Gastroesophageal sphincter (tissue), 4 donors: ENCODE data around the gene GALNT7. TPM values are rescaled to one million over a fixed set of nuclear protein-coding genes. Genes with fewer than 3 reads are reported as not detected.

Source experiments
- ATAC-seq: fragments of 150-250 bp; one replicate; pipeline ENCODE4 v1.9.1; 2016; ENCODE audit warnings: mild to moderate bottlenecking, moderate library complexity
- H3K27ac ChIP-seq, 4 donors: fragments of 200-600 bp; sonication (generic) in 3 of 4; 1 replicate in 3 of 4; 2 replicates in 1 of 4; pipeline ENCODE4 v1.5.1; 2016 to 2019
- H3K27me3 ChIP-seq: fragments of 200-600 bp; sonication (generic); one replicate; pipeline ENCODE4 v1.5.1; 2019
- H3K36me3 ChIP-seq, 2 donors: fragments of 200-600 bp; sonication (generic); one replicate each; pipeline ENCODE4 v1.5.1; 2019; ENCODE audit warnings: control low read depth in 1 of 2
- H3K4me1 ChIP-seq, 3 donors: fragments of 200-600 bp; sonication (generic); 1 replicate in 2 of 3; 2 replicates in 1 of 3; pipeline ENCODE4 v1.5.1; 2016 to 2019; ENCODE audit warnings: control low read depth in 2 of 3
- H3K4me3 ChIP-seq, 2 donors: fragments of 200-600 bp; sonication (generic); one replicate each; pipeline ENCODE4 v1.5.1; 2019; ENCODE audit warnings: mild to moderate bottlenecking in 1 of 2, moderate library complexity in 1 of 2
- H3K9me3 ChIP-seq, 3 donors: fragments of 200-600 bp; sonication (generic); one replicate each; pipeline ENCODE4 v1.5.1; 2017 to 2019; ENCODE audit warnings: control low read depth in 2 of 3
- CTCF ChIP-seq, 4 experiments: fragments of 200-600 bp in 2 of 4; fragments of 450-650 bp in 2 of 4; sonication (generic) in 1 of 4; IDR thresholded peaks; one replicate each; pipeline ENCODE4 v1.5.1; 2017 to 2019; ENCODE audit warnings: antibody characterized with exemption in 4 of 4, mild to moderate bottlenecking in 2 of 4, moderate library complexity in 2 of 4
- EP300 ChIP-seq: sonication (generic); formaldehyde crosslinking; IDR thresholded peaks from one replicate; pipeline ENCODE4 v1.6.1; 2017; ENCODE audit warnings: antibody characterized with exemption, mild to moderate bottlenecking
- POLR2A ChIP-seq, 2 donors: fragments of 450-650 bp; IDR thresholded peaks; one replicate each; pipeline ENCODE4 v1.6.1; 2017; ENCODE audit warnings: antibody characterized with exemption in 2 of 2, mild to moderate bottlenecking in 2 of 2, moderate library complexity in 1 of 2
- POLR2AphosphoS5 ChIP-seq: sonication (generic); formaldehyde crosslinking; IDR thresholded peaks from one replicate; pipeline ENCODE4 v1.6.1; 2017; ENCODE audit warnings: antibody characterized with exemption
- WGBS, 2 donors: methylation state at CpG; one replicate each; pipeline ENCODE4 v1.1.5; 2018; ENCODE audit warnings: low coverage in 1 of 2; 5-methylcytosine and 5-hydroxymethylcytosine counted together
- total RNA-seq, 4 donors: library from RNA; depleted of rRNA; stranded (reverse); fragments of >200 nt; gene quantifications; one replicate each; pipeline ENCODE4 v1.1.0, GENCODE V29; 2016

GALNT7 gene
- total RNA-seq, 4 donors from 2014 or later, result 13.7 to 30.3 (median 17.5) TPM

- no peaks in the 10 kb centered on the region for H3K27me3 ChIP-seq
- no peak overlapping the region for H3K4me3 ChIP-seq
- no peaks in the 10 kb centered on the region for H3K9me3 ChIP-seq
- no peaks in the 10 kb centered on the region for H3K36me3 ChIP-seq
- 87% methylated on average over 1 of the region's 1 CpG; no CpG with 5 or more reads in 1 of the 2 donors for WGBS, 2 donors
- no peak overlapping the region for H3K27ac ChIP-seq
- ATAC-seq, result no peak
- no peak for TF ChIP-seq POLR2A (IDR thresholded peaks at IDR 0.05)
- no peak for TF ChIP-seq CTCF (IDR thresholded peaks at IDR 0.05)
- TF ChIP-seq EP300, result no peak
- TF ChIP-seq POLR2AphosphoS5, result no peak
- no peaks in the 10 kb centered on the region for H3K4me1 ChIP-seq
These were observed 30.0 kb upstream of the GALNT7 start for GRCh38 chr4:173138624-173139023.

GRCh38 chr4:173139561-173139960, 29.1 kb upstream of the GALNT7 start:
- Histone ChIP-seq H3K27ac (no peak overlapping the region), H3K4me3 (no peak overlapping the region), H3K36me3 (no peaks in the 10 kb centered on the region), H3K4me1 (no peaks in the 10 kb centered on the region), H3K27me3 (no peaks in the 10 kb centered on the region), H3K9me3 (no peaks in the 10 kb centered on the region)
- no peak for TF ChIP-seq POLR2AphosphoS5
- WGBS, 2 donors, result 42 to 75% methylated on average over 1 to 2 of the region's 2 CpGs
- ATAC-seq, result no peak

GRCh38 chr4:173145131-173145530, 23.5 kb upstream of the GALNT7 start:
- Histone ChIP-seq H3K4me1 (no peaks in the 10 kb centered on the region), H3K27ac (no peak overlapping the region), H3K4me3 (no peak overlapping the region), H3K27me3 (no peaks in the 10 kb centered on the region), H3K36me3 (no peaks in the 10 kb centered on the region), H3K9me3 (no peaks in the 10 kb centered on the region)
- WGBS, 2 donors, result 80 to 100% methylated on average over 2 to 3 of the region's 3 CpGs
- ATAC-seq, result no peak
- TF ChIP-seq EP300, result no peak
- no peak for TF ChIP-seq POLR2AphosphoS5
- TF ChIP-seq CTCF (IDR thresholded peaks at IDR 0.05), result no peak
- TF ChIP-seq POLR2A (IDR thresholded peaks at IDR 0.05), result no peak

- Histone ChIP-seq H3K27ac (no peak overlapping the region), H3K9me3 (no peaks in the 10 kb centered on the region), H3K27me3 (no peaks in the 10 kb centered on the region), H3K4me1 (no peaks in the 10 kb centered on the region), H3K36me3 (no peaks in the 10 kb centered on the region), H3K4me3 (no peak overlapping the region)
- TF ChIP-seq EP300, result no peak
- TF ChIP-seq POLR2A (IDR thresholded peaks at IDR 0.05), result no peak
- no peak for TF ChIP-seq POLR2AphosphoS5
- no peak for ATAC-seq
- 100% methylated on average over 1 of the region's 4 CpGs; no CpG with 5 or more reads in 1 of the 2 donors for WGBS, 2 donors
These were observed 22.2 kb upstream of the GALNT7 start for GRCh38 chr4:173146456-173146855.

- no peak overlapping the region for H3K4me3 ChIP-seq
- H3K4me1 ChIP-seq, result no peaks in the 10 kb centered on the region
- H3K9me3 ChIP-seq, result no peaks in the 10 kb centered on the region
- no peaks in the 10 kb centered on the region for H3K27me3 ChIP-seq
- H3K36me3 ChIP-seq, result no peaks in the 10 kb centered on the region
- WGBS, 2 donors, result 62 to 79% methylated on average over 2 of the region's 2 CpGs
- ATAC-seq, result no peak
- H3K27ac ChIP-seq, result no peak overlapping the region
- TF ChIP-seq EP300 (no peak), POLR2A (IDR thresholded peaks at IDR 0.05) (no peak), POLR2AphosphoS5 (no peak), CTCF (IDR thresholded peaks at IDR 0.05) (no peak)
These were observed 17.1 kb upstream of the GALNT7 start for GRCh38 chr4:173151496-173151895.

- H3K4me3 ChIP-seq, result no peak overlapping the region
- H3K9me3 ChIP-seq, result no peaks in the 10 kb centered on the region
- 100% methylated on average over 3 to 6 of the region's 6 CpGs for WGBS, 2 donors
- no peaks in the 10 kb centered on the region for H3K4me1 ChIP-seq
- no peak overlapping the region for H3K27ac ChIP-seq
- TF ChIP-seq EP300, result no peak
- TF ChIP-seq POLR2A (IDR thresholded peaks at IDR 0.05), result no peak
- TF ChIP-seq POLR2AphosphoS5, result no peak
- TF ChIP-seq CTCF (IDR thresholded peaks at IDR 0.05), result no peak
- no peaks in the 10 kb centered on the region for H3K27me3 ChIP-seq
- no peaks in the 10 kb centered on the region for H3K36me3 ChIP-seq
- no peak for ATAC-seq
These were observed 16.5 kb upstream of the GALNT7 start for GRCh38 chr4:173152104-173152503.
